Mammary epithelial cell (primary cell): ENCODE measurements around the gene RBMS3.

Experiments used
- CTCF ChIP-seq, 2 donors: IDR thresholded peaks in 1 of 2; conservative IDR thresholded peaks in 1 of 2; 2 replicates each; pipeline ENCODE4 v1.5.1; 2011 to 2012; ENCODE audit warnings: inconsistent platforms in 2 of 2, low read length in 2 of 2, mild to moderate bottlenecking in 2 of 2, control low read depth in 1 of 2, low read depth in 1 of 2; ENCODE audit not compliant: insufficient read depth in 1 of 2; ENCODE audit errors: extremely low read depth in 1 of 2
- EZH2 ChIP-seq: IDR thresholded peaks from 2 replicates; pipeline ENCODE4 v1.6.1; 2012; ENCODE audit warnings: low read length, inconsistent platforms, borderline replicate concordance

GRCh38 chr3:29318251-29318650 is 37.4 kb downstream of the RBMS3 start:
- TF ChIP-seq CTCF (conservative IDR thresholded peaks at IDR 0.05 in 1 of 2, IDR thresholded peaks at IDR 0.05 in 1 of 2; ENCODE audit: extremely low read depth in 1 of 2, insufficient read depth in 1 of 2, low read depth in 1 of 2, low read length in 2 of 2) (no peak), EZH2 (no peak)
